HG03060 (cell line): ENCODE data around the gene CDH20.

Source experiments
- ATAC-seq: cut with Tn5 transposase; IDR thresholded peaks from one replicate; pipeline ENCODE4 v1.9.1; 2021; ENCODE audit warnings: low read depth, moderate number of reproducible peaks; ENCODE audit not compliant: unreplicated experiment

CDH20 gene

GRCh38 chr18:61569176-61569892, 236.1 kb downstream of the CDH20 start:
- ATAC-seq: no peak

DNA sequence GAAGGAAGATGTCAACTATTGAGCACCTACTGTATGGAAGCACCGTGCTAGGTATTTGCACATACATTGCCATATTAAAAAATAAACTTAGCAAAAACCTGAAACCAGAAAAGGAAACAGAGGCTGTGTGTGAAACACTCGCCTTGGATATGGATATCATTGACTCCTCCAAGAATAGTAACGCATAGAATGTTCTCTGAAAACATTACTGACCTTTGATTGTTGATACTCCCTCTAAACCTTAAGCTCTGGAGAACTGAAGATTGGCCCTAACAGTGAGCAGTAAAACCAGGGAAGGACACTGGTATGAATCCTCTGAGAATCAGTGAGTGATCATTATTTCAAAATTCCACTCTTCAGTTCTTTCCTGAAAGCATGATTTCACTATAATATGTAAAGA, 236.8 kb downstream of the CDH20 start:
- ATAC-seq: no peak

- ATAC-seq: no peak
Measured at GRCh38 chr18:61572084-61572655, 238.9 kb downstream of the CDH20 start.

- no peak for ATAC-seq
Measured at GRCh38 chr18:61572871-61573270, 239.6 kb downstream of the CDH20 start.

- no peak for ATAC-seq
Measured at GRCh38 chr18:61574665-61575064, 241.4 kb downstream of the CDH20 start.

GRCh38 chr18:61575419-61575818, 242.2 kb downstream of the CDH20 start:
- no peak for ATAC-seq

DNA sequence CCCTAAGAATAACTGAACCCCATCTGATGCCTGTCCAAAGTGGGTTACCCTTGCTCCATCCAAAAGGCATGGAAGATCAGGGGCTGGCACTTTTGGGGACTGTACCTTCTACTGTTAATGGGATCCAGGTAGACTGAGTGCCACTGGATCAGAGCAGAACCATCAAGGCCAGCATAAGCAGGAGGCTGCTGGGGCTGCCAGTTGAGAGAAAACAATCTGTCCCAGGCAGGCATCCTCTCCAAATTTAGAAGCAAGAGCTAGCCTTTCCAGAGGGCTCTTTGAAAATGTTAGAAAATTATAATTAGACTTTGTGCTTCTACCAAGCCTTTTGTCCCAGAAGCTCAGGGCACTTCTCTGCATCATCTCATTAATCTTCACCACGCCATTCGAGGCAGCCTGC, 245.6 kb downstream of the CDH20 start:
- ATAC-seq: no peak

GRCh38 chr18:61579581-61579980, 246.4 kb downstream of the CDH20 start:
- no peak for ATAC-seq

- ATAC-seq: no peak
Measured at GRCh38 chr18:61580046-61580445, 246.8 kb downstream of the CDH20 start.

DNA sequence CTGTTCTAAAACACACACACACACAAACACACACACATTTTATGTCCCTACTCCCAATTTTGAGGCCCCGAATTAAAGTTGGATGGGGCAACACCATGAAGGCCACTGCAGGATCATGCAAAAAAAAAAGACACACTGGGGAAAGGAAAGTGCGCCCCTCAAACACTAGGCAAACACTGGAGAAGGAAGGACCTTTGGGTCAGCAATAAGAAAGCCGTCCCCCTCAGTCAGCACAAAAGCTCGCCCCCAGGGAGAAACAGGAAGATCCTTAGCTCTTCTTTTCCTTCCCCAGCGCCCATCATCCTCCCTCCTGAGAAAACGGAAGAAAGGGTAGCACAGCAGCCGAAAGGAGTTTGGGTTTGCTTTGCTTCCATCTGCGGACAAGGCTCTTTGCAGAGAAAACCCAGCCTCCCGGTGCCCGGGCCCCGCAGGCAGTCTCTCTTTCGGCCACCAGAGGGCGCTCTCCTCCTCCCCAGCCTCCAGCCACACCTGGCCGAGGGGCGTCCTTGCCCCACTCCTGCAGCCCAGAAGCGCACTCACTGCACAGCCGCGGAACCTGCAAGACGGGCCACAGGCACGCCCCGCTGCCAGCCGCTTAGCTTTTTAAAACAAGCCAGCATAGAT, 248.5 kb downstream of the CDH20 start:
- peak; percentile 75 for ATAC-seq

DNA sequence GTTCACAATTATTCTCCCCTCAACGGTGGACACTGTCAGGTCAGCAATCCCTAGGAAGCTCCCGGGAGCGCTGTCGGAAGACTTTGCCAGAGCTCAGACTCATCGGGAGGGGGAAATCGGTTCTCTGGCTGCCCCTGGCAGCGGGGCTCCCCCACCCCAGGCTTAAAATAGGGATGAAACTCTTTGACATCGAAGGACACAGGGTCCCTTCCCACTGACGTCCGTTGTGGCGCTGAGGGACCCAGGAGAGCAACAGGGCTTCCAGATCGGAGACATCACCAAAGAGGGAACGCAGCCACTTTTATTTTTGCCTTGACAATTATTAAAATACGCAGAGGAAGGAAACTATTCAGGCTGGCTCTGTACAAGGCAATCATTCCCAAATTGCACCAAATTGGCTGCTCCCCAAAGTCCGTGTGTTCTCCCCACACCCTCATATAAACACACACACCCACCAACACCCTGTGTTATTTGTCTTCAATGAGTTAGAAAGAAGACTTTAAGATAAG, 249.0 kb downstream of the CDH20 start:
- ATAC-seq: no peak

- ATAC-seq: no peak
Measured at GRCh38 chr18:61583548-61583947, 250.3 kb downstream of the CDH20 start.

GRCh38 chr18:61587865-61588264, 254.6 kb downstream of the CDH20 start:
- no peak for ATAC-seq

DNA sequence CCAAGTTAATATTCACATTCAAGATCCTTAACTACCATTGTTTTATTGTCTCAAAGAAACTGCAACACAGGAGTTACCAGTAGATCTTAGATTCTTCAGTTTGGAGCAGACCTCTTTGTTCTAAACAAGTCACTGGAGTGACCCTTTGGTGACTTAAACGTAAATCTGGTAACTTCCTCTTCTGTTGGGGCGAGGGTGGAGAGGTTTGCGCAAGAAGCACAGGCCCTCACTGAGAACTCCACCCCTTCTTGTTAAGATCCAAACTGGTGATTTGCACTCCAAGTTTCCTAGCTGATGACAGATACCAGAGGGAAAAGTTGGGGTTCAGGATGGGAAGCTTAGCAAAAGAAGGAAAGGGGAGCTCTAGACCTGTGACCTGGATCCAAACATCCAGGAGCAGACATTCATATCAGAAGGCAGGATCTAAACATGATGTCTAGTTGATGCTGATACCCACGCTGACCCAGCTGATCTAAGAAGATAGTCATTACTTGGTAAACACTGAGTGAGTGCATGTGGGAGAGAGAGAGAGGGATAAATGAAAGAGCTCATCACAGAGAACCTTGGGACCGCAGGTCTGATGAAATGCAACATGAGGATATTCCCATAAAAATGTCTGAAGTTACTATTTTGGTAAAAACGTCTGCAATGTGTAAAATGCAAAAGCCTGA, 256.0 kb downstream of the CDH20 start:
- no peak for ATAC-seq

- ATAC-seq: no peak
Measured at GRCh38 chr18:61589724-61590065, 256.5 kb downstream of the CDH20 start.

DNA sequence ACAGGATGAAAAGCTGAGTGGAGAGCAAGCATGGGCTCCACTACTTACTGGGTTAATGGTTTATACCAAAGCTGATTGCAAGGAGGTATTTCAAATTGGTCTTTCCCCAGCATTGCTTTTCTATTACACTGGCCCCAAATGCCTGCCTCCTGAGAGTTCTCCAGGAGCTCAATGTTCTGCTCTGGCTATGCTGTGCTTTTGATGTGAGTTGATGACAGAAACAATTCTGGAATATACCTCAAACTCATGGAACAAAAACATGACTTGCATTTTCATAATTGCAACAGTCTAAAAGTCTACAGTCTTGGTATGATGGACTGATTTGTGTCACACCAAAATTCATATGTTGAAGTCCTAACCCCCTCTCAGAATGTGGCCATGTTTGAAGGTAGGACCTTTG, 258.0 kb downstream of the CDH20 start:
- ATAC-seq: no peak

DNA sequence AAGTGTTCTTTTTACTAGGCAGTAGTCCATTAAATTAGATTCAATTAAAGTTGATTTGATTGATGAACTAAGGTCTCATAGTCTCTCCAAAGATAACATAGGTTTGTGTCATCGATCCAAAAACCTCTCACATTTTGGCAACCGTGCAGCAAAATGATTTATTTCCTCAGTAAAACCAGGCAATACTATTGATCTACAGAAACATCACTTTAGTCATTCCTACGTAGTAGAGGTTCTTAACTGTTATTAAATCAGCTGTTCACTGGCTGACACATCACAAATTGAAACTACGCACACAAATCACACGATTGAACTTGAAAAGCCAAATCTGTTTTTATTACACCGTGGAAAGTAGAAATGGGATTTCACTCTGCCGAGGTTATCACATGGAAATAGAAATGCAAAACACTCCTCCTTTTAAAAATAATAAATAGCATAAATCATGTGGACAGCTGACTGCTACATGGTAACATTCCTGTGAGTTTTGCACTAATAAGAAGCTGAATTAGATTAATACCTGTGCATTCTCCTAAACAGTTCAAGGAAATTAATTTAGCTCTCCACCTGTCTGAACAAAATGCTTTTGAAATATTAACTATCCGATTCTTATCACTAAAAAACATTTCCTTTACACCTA, 262.5 kb downstream of the CDH20 start:
- no peak for ATAC-seq

GRCh38 chr18:61596296-61596695, 263.1 kb downstream of the CDH20 start:
- no peak for ATAC-seq

GRCh38 chr18:61597316-61597715, 264.1 kb downstream of the CDH20 start:
- no peak for ATAC-seq

GRCh38 chr18:61600422-61600821, 267.2 kb downstream of the CDH20 start:
- no peak for ATAC-seq

DNA sequence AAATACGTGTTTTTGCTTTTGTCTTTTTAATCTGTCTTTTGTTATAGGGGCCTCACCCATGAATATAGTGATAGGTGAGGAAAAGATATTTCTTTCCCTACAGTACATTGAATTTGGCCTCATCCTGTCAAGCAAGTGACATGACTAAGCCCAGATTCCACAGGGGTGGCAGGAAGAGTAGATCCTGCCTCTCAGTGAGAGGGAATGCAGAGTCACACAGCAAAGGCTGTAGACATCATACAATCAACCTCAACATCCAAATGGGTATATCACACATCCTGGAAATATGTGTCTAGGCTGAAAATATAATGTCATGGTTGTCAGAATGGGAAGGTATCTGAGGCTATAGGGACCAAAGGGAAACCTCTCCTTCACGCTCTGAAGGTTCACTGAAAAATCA, 269.6 kb downstream of the CDH20 start:
- no peak for ATAC-seq
